ENCODE measurements around the gene ABLIM2.

DNA sequence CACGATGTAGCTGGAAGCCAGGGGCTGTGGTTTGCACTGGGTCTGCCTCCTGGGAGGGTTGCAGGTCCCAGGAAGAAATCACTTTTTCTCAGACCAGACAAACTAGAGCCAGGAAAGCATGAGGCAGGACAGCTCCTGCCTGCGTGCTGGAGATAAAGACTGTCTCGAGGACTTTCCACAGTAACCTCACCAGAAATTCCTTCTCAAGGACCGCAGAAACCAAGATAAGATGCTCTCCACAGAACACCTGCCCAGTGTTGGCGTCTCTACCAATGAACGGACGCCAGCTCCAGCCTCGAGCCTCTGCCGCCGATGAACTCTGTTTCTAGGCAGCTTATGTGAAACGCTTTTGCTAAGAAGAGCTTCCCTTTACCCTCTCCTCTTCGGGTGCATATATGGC lies 142.1 kb downstream of the ABLIM2 start:
- TF ChIP-seq, protein P1, sequence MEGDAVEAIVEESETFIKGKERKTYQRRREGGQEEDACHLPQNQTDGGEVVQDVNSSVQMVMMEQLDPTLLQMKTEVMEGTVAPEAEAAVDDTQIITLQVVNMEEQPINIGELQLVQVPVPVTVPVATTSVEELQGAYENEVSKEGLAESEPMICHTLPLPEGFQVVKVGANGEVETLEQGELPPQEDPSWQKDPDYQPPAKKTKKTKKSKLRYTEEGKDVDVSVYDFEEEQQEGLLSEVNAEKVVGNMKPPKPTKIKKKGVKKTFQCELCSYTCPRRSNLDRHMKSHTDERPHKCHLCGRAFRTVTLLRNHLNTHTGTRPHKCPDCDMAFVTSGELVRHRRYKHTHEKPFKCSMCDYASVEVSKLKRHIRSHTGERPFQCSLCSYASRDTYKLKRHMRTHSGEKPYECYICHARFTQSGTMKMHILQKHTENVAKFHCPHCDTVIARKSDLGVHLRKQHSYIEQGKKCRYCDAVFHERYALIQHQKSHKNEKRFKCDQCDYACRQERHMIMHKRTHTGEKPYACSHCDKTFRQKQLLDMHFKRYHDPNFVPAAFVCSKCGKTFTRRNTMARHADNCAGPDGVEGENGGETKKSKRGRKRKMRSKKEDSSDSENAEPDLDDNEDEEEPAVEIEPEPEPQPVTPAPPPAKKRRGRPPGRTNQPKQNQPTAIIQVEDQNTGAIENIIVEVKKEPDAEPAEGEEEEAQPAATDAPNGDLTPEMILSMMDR (IDR thresholded peaks at IDR 0.05): no peak
- no peak for TF ChIP-seq POLR2A (IDR thresholded peaks at IDR 0.05)
